Fibroblast of lung (primary cell): Measurements from ENCODE around the gene TOMM70.

Source experiments
- CTCF ChIP-seq, 2 donors: IDR thresholded peaks in 1 of 2; conservative IDR thresholded peaks in 1 of 2; 1 replicate in 1 of 2; 2 replicates in 1 of 2; pipeline ENCODE4 v1.5.1; 2011 to 2012; ENCODE audit warnings: low read length in 2 of 2, control low read depth in 1 of 2, inconsistent platforms in 1 of 2, low read depth in 1 of 2, mild to moderate bottlenecking in 1 of 2
- EZH2 ChIP-seq: IDR thresholded peaks from 2 replicates; pipeline ENCODE4 v1.5.1; 2012; ENCODE audit warnings: low read length, control low read depth, mild to moderate bottlenecking; ENCODE audit errors: missing control alignments

DNA sequence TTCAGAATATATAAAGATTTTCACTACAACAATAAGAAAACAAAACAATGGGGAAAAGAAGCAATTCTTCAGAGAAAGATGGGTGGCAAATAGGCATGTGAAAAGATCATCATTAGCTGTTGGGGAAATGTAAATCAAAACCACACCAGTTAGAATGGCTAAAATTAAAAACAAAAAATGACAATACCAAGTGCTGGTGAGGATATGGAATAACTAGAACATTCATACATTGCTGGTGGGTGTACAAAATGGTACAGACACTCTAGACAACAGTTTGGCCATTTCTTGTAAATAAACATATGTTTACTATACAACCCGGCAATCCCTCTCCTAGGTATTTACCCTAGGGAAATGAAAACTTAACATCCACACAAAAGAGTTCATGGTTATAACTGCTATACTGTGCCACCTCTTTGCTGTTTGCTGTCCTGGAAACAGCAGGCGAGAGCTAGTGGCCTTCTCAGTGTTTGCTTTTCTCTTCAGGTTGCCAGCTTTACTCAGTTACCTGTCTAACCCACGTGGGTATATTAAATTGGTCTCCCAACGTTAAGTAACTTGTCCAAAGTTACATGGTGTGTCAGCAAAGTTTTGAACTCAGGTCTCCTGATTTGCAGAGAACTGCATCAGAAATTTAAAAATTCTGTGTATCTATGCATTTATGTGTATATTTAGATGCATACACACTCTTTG is 70.9 kb downstream of the TOMM70 start:
- TF ChIP-seq CTCF (conservative IDR thresholded peaks at IDR 0.05 in 1 of 2, IDR thresholded peaks at IDR 0.05 in 1 of 2; ENCODE audit: low read depth in 1 of 2, low read length in 2 of 2) (no peak), EZH2 (no peak)
